ENCODE results near the gene DLGAP1.

DNA sequence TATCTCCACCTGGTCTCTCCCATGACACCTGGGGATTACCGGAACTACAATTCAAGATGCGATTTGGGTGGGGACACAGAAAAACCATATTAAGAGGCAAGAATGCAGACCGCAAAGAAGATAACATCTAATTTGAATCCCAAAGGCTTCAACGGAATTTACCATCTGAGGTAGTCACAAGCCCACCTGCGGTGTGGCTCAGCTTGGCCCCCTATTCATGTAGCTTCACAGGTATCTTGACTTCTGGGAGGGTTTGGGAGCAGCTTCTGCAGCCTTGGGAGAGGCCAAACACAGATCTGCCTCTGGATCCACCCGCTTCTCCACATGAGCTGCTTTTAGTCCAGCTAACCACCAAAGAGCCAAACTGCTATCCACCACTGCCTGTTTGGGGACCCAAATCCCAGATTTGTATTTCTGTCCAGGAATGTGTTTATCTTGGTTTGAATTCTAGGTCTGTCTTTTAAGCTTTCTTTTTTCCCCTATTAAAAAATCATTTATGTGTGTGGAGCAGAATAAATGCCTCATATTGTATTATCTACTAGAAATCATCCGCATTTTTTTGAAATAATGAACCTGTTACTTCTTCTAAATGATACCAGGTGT lies 247.6 kb downstream of the DLGAP1 start:
- TF ChIP-seq, protein P1, sequence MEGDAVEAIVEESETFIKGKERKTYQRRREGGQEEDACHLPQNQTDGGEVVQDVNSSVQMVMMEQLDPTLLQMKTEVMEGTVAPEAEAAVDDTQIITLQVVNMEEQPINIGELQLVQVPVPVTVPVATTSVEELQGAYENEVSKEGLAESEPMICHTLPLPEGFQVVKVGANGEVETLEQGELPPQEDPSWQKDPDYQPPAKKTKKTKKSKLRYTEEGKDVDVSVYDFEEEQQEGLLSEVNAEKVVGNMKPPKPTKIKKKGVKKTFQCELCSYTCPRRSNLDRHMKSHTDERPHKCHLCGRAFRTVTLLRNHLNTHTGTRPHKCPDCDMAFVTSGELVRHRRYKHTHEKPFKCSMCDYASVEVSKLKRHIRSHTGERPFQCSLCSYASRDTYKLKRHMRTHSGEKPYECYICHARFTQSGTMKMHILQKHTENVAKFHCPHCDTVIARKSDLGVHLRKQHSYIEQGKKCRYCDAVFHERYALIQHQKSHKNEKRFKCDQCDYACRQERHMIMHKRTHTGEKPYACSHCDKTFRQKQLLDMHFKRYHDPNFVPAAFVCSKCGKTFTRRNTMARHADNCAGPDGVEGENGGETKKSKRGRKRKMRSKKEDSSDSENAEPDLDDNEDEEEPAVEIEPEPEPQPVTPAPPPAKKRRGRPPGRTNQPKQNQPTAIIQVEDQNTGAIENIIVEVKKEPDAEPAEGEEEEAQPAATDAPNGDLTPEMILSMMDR (IDR thresholded peaks at IDR 0.05; ENCODE audit: poor library complexity) = no peak
- TF ChIP-seq EZH2phosphoT487 (IDR thresholded peaks at IDR 0.05; ENCODE audit: low read depth, severe bottlenecking, unreplicated experiment) = no peak
